Ectodermal cell (in vitro differentiated cells): ENCODE measurements around the gene LEFTY2.
"Not testable (repeated sequence)": the region's sequence is repeated elsewhere in the genome, so short reads cannot be mapped to it uniquely, and the experiment has no call there.

Experiments used
- H3K27ac ChIP-seq: 2 replicates; pipeline ENCODE4 v1.7.0; 2013; ENCODE audit warnings: mild to moderate bottlenecking, low read depth, low read length; ENCODE audit not compliant: insufficient read depth, poor library complexity, severe bottlenecking
- H3K27me3 ChIP-seq: 2 replicates; pipeline ENCODE4 v1.7.0; 2013; ENCODE audit warnings: mild to moderate bottlenecking, low read length; ENCODE audit not compliant: insufficient read depth, control insufficient read depth, poor library complexity, severe bottlenecking
- H3K36me3 ChIP-seq: one replicate; pipeline ENCODE4 v1.7.0; 2013; ENCODE audit warnings: low read length; ENCODE audit not compliant: control insufficient read depth, insufficient read depth
- H3K4me1 ChIP-seq: one replicate; pipeline ENCODE4 v1.7.0; 2013; ENCODE audit warnings: low read length; ENCODE audit not compliant: control insufficient read depth, insufficient read depth
- H3K4me3 ChIP-seq: 2 replicates; pipeline ENCODE4 v1.7.0; 2013; ENCODE audit warnings: low read depth, low read length, control low read depth; ENCODE audit not compliant: insufficient read depth
- H3K9me3 ChIP-seq: 2 replicates; pipeline ENCODE4 v1.7.0; 2013; ENCODE audit warnings: mild to moderate bottlenecking, low read length, moderate library complexity; ENCODE audit not compliant: control insufficient read depth
- WGBS, 2 experiments: methylation state at CpG; one replicate each; pipeline ENCODE4 v1.1.7; 2013; ENCODE audit warnings: missing lambda C conversion rate in 2 of 2; 5-methylcytosine and 5-hydroxymethylcytosine counted together

LEFTY2 gene

GRCh38 chr1:225889743-225890142 is 51.3 kb downstream of the LEFTY2 start:
- Histone ChIP-seq H3K4me1 (no peaks in the 10 kb centered on the region), H3K36me3 (no peaks in the 10 kb centered on the region), H3K27me3 (peaks cover 40% of the 10 kb centered on the region), H3K9me3 (no peaks in the 10 kb centered on the region), H3K27ac (no peak overlapping the region), H3K4me3 (no peak overlapping the region)
- WGBS, 2 experiments = 80 to 85% methylated on average over 5 of the region's 5 CpGs

GRCh38 chr1:225888898-225889601 is 52.0 kb downstream of the LEFTY2 start, which contains the start of gene LEFTY1:
LEFTY1 (minus strand) TSS chr1:225889146; CDS start chr1:225889066, 80 bp downstream.
- H3K27ac ChIP-seq = no peak within 1 kb of the TSS

GRCh38 chr1:225888289-225888897 is 52.6 kb downstream of the LEFTY2 start:
- no peaks in the 10 kb centered on the region for H3K36me3 ChIP-seq
- H3K4me1 ChIP-seq = no peaks in the 10 kb centered on the region
- H3K27ac ChIP-seq = no peak overlapping the region
- H3K27me3 ChIP-seq = peaks cover 53% of the 10 kb centered on the region
- WGBS, 2 experiments = 76% methylated on average over 18 of the region's 18 CpGs
- no peaks in the 10 kb centered on the region for H3K9me3 ChIP-seq
- no peak overlapping the region for H3K4me3 ChIP-seq

More at GRCh38 chr1:225888898-225889601, 52.0 kb downstream of the LEFTY2 start, which contains the start of gene LEFTY1:
- 63 to 67% methylated on average over 11 of the region's 11 CpGs for WGBS, 2 experiments
- H3K4me1 ChIP-seq = no peaks in the 10 kb centered on the region
- H3K9me3 ChIP-seq = no peaks in the 10 kb centered on the region
- no peak within 1 kb of the TSS for H3K4me3 ChIP-seq
- H3K36me3 ChIP-seq = no peaks in the 10 kb centered on the region
- peaks cover 47% of the 10 kb centered on the region for H3K27me3 ChIP-seq

GRCh38 chr1:225887554-225888288 is 53.3 kb downstream of the LEFTY2 start:
- H3K4me1 ChIP-seq, H3K9me3 ChIP-seq, H3K36me3 ChIP-seq, H3K4me3 ChIP-seq, H3K27ac ChIP-seq: not testable (repeated sequence)
- WGBS, 2 experiments = 8 to 12% methylated on average over 41 to 43 of the region's 56 CpGs
- H3K27me3 ChIP-seq = peaks cover 60% of the 10 kb centered on the region

- WGBS, 2 experiments = 90 to 91% methylated on average over 7 of the region's 7 CpGs
- peaks cover 68% of the 10 kb centered on the region for H3K27me3 ChIP-seq
Observed at GRCh38 chr1:225887030-225887314, 54.0 kb downstream of the LEFTY2 start.

More at GRCh38 chr1:225887030-225887314, 54.0 kb downstream of the LEFTY2 start:
- Histone ChIP-seq H3K4me1 (no peaks in the 10 kb centered on the region), H3K4me3 (no peak overlapping the region), H3K9me3 (no peaks in the 10 kb centered on the region), H3K27ac (no peak overlapping the region), H3K36me3 (no peaks in the 10 kb centered on the region)
